Fibroblast of mammary gland (primary cell): Measurements from ENCODE around the gene CDHR3.

Experiments used
- DNase-seq: peaks from one replicate; pipeline ENCODE4 v3.0.0-alpha.2; 2010; ENCODE audit warnings: low read depth
- H3K4me3 ChIP-seq: 2 replicates; pipeline ENCODE4 v1.5.1; 2011; ENCODE audit warnings: low read depth, mild to moderate bottlenecking, low read length, moderate library complexity; ENCODE audit not compliant: control insufficient read depth
- TF ChIP-seq, protein P1 (sequence below): conservative IDR thresholded peaks from 2 replicates; pipeline ENCODE4 v1.5.1; 2011; ENCODE audit warnings: low read depth, low read length, inconsistent platforms; ENCODE audit not compliant: control insufficient read depth, insufficient read depth

Gene CDHR3

GRCh38 chr7:106075937-106076336 lies 112.9 kb downstream of the CDHR3 start:
- H3K4me3 ChIP-seq = no peak overlapping the region
- no peak for DNase-seq
- TF ChIP-seq, protein P1, sequence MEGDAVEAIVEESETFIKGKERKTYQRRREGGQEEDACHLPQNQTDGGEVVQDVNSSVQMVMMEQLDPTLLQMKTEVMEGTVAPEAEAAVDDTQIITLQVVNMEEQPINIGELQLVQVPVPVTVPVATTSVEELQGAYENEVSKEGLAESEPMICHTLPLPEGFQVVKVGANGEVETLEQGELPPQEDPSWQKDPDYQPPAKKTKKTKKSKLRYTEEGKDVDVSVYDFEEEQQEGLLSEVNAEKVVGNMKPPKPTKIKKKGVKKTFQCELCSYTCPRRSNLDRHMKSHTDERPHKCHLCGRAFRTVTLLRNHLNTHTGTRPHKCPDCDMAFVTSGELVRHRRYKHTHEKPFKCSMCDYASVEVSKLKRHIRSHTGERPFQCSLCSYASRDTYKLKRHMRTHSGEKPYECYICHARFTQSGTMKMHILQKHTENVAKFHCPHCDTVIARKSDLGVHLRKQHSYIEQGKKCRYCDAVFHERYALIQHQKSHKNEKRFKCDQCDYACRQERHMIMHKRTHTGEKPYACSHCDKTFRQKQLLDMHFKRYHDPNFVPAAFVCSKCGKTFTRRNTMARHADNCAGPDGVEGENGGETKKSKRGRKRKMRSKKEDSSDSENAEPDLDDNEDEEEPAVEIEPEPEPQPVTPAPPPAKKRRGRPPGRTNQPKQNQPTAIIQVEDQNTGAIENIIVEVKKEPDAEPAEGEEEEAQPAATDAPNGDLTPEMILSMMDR = no peak

DNA sequence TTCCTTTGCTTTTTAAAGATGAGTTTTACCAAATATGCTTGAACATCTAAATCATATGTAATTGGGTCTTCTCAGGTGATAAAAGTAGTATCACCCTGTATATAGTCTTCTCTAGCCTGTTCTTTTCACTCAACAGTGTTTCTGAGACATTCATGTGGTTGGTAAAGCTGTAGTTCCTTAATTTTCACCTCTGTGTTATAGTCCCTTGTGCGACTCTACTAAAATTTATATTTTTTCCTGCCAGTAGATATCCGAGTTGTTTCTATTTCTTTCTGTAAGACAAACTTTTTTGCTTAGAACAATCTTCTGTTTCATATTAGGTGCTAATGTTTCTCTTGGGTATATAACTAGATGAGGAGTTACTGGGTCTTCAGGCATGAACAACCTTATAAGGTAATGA lies 113.5 kb downstream of the CDHR3 start:
- no peak overlapping the region for H3K4me3 ChIP-seq
- TF ChIP-seq, protein P1 = no peak

GRCh38 chr7:106080300-106080987 lies 117.4 kb downstream of the CDHR3 start:
- DNase-seq = no peak
- H3K4me3 ChIP-seq = no peak overlapping the region
- TF ChIP-seq, protein P1 = no peak

More for the DNA sequence above, 113.5 kb downstream of the CDHR3 start:
- no peak for DNase-seq

GRCh38 chr7:106082087-106082854 lies 119.2 kb downstream of the CDHR3 start:
- no peak overlapping the region for H3K4me3 ChIP-seq
- DNase-seq = no peak
- TF ChIP-seq, protein P1 = no peak
